GM19025 (cell line): ENCODE measurements around the gene CBX4.

Source experiments
- ATAC-seq: cut with Tn5 transposase; IDR thresholded peaks from one replicate; pipeline ENCODE4 v1.9.1; 2021; ENCODE audit warnings: mild to moderate bottlenecking, low read depth, moderate library complexity; ENCODE audit not compliant: unreplicated experiment

CBX4 gene

GRCh38 chr17:79839356-79840268, at the start of gene CBX4:
Gene CBX4 (minus strand): TSS chr17:79839440. CDS start chr17:79839251, 189 bp downstream.
- peak; percentile 65 for ATAC-seq

GRCh38 chr17:79888009-79888540, 48.8 kb upstream of the CBX4 start:
- no peak for ATAC-seq

GRCh38 chr17:79887451-79887991, 48.3 kb upstream of the CBX4 start:
- ATAC-seq, result no peak

GRCh38 chr17:79883202-79883601, 44.0 kb upstream of the CBX4 start:
- no peak for ATAC-seq

GRCh38 chr17:79878329-79878947, 39.2 kb upstream of the CBX4 start:
- no peak for ATAC-seq

- no peak for ATAC-seq
These were observed 37.8 kb upstream of the CBX4 start for GRCh38 chr17:79877041-79877440.

GRCh38 chr17:79875511-79875910, 36.3 kb upstream of the CBX4 start:
- no peak for ATAC-seq

GRCh38 chr17:79874329-79874981, 35.2 kb upstream of the CBX4 start:
- no peak for ATAC-seq

- no peak for ATAC-seq
These were observed 34.3 kb upstream of the CBX4 start for GRCh38 chr17:79873583-79873982.

- ATAC-seq, result no peak
These were observed 33.5 kb upstream of the CBX4 start for GRCh38 chr17:79872762-79873161.

- no peak for ATAC-seq
These were observed 31.9 kb upstream of the CBX4 start for GRCh38 chr17:79871131-79871530.

GRCh38 chr17:79870540-79870939, 31.3 kb upstream of the CBX4 start:
- no peak for ATAC-seq

GRCh38 chr17:79866791-79867518, 27.7 kb upstream of the CBX4 start:
- no peak for ATAC-seq

- ATAC-seq, result no peak
These were observed 26.3 kb upstream of the CBX4 start for GRCh38 chr17:79865351-79866210.

- ATAC-seq, result no peak
These were observed 25.5 kb upstream of the CBX4 start for GRCh38 chr17:79864617-79865250.

GRCh38 chr17:79864147-79864546, 24.9 kb upstream of the CBX4 start:
- ATAC-seq, result no peak

- ATAC-seq, result no peak
These were observed 23.7 kb upstream of the CBX4 start for GRCh38 chr17:79862771-79863440.

- no peak for ATAC-seq
These were observed 23.0 kb upstream of the CBX4 start for GRCh38 chr17:79862238-79862637.
